GM08714 (cell line): ENCODE data around the gene UTF1.
"Not testable (repeated sequence)": the region's sequence is repeated elsewhere in the genome, so short reads cannot be mapped to it uniquely, and the experiment has no call there.

Experiments
- H3K4me3 ChIP-seq: fragments of 200-500 bp; sonication (Bioruptor generic); 2 replicates; pipeline ENCODE4 v1.5.1; 2014; ENCODE audit warnings: mild to moderate bottlenecking, low read length, inconsistent platforms
- ZNF274 ChIP-seq: IDR thresholded peaks from 2 replicates; pipeline ENCODE4 v1.6.1; 2012; ENCODE audit warnings: mild to moderate bottlenecking, low read depth, low read length

The UTF1 gene

GRCh38 chr10:133221331-133221730 is 8.7 kb upstream of the UTF1 start:
- no peak overlapping the region for H3K4me3 ChIP-seq
- TF ChIP-seq ZNF274: no peak

GRCh38 chr10:133221756-133222155 is 8.3 kb upstream of the UTF1 start:
- not testable (repeated sequence) for H3K4me3 ChIP-seq

GRCh38 chr10:133224076-133224475 is 5.9 kb upstream of the UTF1 start:
- no peak for TF ChIP-seq ZNF274
- no peak overlapping the region for H3K4me3 ChIP-seq

GRCh38 chr10:133224756-133225372 is 5.2 kb upstream of the UTF1 start:
- TF ChIP-seq ZNF274: no peak
- H3K4me3 ChIP-seq: no peak overlapping the region

GRCh38 chr10:133225707-133226191 is 4.3 kb upstream of the UTF1 start:
- TF ChIP-seq ZNF274: no peak
- no peak overlapping the region for H3K4me3 ChIP-seq

GRCh38 chr10:133226251-133226808 is 3.7 kb upstream of the UTF1 start:
- no peak for TF ChIP-seq ZNF274

GRCh38 chr10:133227256-133227655 is 2.8 kb upstream of the UTF1 start:
- no peak overlapping the region for H3K4me3 ChIP-seq
- TF ChIP-seq ZNF274: no peak

More at GRCh38 chr10:133226251-133226808, 3.7 kb upstream of the UTF1 start:
- H3K4me3 ChIP-seq: no peak overlapping the region

- no peak overlapping the region for H3K4me3 ChIP-seq
- no peak for TF ChIP-seq ZNF274
Measured at GRCh38 chr10:133229265-133230043, 563 bp upstream of the UTF1 start.

GRCh38 chr10:133230387-133231195 is 574 bp downstream of the UTF1 start:
- H3K4me3 ChIP-seq: no peak overlapping the region
- TF ChIP-seq ZNF274: no peak

GRCh38 chr10:133231244-133231945 is 1.4 kb downstream of the UTF1 start:
- TF ChIP-seq ZNF274: no peak
- H3K4me3 ChIP-seq: no peak overlapping the region

GRCh38 chr10:133231946-133232574 is 2.0 kb downstream of the UTF1 start:
- TF ChIP-seq ZNF274: no peak
- H3K4me3 ChIP-seq: no peak overlapping the region

GRCh38 chr10:133234796-133235195 is 4.8 kb downstream of the UTF1 start:
- H3K4me3 ChIP-seq: not testable (repeated sequence)

GRCh38 chr10:133235265-133235855 is 5.3 kb downstream of the UTF1 start:
- no peak overlapping the region for H3K4me3 ChIP-seq
- no peak for TF ChIP-seq ZNF274
